Hematopoietic multipotent progenitor cell treated with erythropoietin and hydrocortisone succinate and interleukin-3 and kit ligand, for 6 days (in vitro differentiated cells): ENCODE results near the gene FUS.
A peak's percentile ranks its signal among the peaks of the same experiment; 100 is the strongest.
"Not testable (repeated sequence)": the region's sequence is repeated elsewhere in the genome, so short reads cannot be mapped to it uniquely, and the experiment has no call there.

Experiments used
- DNase-seq: peaks from one replicate; pipeline ENCODE4 v3.0.0-alpha.2; 2015

The FUS gene

DNA sequence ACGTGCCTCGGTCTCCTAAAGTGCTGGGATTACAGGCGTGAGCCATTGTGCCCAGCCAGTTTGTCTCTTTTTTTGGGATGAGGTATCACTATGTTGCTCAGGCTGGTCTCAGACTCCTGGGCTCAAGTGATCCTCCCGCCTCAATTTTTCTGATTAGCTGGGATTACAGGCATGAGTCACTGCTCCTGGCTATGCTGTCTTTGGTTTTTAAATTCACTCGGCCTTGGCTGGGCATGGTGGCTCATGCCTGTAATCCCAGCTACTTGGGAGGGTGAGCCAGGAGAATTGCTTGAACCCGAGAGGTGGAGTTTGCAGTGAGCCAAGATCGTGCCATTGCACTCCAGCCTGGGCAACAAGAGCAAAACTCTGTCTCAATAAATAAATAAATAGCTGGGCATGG is 35.5 kb upstream of the FUS start:
- DNase-seq = not testable (repeated sequence)

DNA sequence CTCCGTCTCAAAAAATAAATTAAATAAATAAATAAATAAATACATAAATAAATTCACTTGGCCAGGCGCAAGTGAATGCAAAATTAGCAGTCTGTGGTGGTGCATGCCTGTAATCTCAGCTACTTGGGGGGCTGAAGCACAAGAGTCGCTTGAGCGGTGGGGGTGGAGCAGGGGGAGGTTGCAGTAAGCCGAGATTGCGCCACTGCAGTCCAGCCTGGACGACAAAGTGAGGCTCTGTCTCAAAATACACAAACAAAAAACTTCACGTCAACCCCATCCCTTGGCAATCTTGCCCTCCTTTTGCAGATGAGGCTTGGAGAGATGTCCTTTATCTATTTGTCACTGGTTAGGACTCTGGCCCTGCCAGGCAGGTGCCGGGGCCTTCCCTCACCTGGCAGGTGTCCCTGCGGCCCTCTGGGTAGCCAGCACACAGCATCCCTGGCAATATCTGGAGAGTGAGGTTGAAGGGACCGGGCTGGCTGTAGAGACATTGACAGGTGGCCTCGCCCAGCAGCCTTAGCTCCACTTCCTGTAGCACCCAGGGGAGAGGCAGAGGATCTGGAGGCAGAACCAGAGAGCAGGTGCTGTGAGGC is 34.4 kb upstream of the FUS start:
- DNase-seq = no peak

DNA sequence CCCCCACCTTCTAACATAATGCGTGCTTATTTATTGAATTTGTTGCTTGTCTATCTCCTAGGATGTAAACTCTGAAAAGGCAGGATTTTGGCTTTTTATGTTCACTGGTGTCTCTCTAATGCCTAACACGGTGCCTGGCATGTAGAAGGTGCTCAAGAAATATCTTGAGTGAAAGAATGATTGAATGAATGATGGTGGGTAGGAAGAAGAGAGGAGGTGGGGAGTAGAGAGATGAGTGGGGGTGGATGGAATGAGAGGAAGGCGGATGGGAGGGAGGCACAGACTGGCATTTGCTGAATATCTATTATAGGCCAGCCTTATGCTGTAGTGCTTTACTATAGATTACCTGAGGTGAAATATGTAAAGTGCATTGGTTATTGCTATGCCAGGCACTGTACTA is 32.4 kb upstream of the FUS start:
- no peak for DNase-seq

DNA sequence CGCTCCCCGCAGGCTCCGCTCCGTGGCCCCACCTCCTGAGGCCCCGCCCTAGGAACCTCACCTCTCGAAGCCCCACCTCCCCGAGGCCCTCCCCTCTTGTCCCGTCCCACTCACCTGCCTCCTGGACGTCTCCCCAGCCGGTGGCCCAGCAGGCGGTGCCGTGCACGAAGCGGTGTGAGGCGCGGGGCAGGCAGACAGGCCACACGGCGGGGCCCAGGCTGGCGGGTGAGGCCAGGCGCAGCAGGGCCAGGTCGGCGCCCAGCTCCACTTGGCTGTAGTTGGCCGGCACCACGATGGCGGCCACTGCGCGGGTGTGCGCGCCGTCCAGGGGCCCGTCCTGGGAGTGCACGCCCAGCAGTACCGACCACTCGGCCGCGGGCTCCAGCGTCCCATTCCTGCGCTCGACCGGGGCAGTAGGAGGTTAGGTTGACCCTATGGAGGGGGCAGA is 31.6 kb upstream of the FUS start:
- no peak for DNase-seq

DNA sequence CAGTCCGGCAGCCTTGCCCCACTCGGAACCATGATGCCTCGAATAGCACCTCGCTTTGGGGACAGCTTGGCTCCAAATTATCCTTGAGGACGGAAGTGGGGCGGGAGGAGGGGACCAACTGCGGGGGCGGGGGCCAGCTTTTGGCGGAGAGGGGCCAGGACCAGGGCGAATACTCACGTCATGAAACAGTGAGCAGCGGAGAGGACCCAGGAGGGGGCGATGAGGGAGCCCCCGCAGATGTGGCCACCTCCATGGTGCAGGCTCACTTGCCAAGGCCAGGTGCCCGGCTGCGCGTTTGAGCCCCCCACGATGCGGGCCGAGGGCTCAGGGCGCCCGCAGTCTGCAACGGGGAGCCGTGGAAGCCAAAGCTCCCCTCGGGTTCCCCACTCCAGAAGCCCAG is 31.0 kb upstream of the FUS start:
- no peak for DNase-seq

DNA sequence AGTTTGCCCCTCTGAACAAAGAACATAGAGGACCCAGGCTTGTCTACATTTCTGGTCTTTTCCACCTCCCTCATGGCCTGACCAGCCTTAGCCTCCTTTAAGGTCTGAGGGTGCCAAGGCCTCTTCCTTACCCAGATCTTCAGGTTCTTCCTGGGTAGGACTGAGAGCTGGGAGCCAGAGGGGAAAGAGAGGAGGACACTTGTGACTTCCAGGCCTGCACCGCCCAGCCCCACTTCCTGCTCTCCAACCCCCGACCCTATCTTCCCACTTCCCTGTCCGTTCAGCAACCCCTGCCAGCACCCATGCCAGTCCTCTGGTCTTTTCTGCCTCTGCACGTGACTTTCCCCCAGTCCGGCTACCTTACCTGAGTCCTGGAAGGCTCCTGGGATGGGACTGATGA is 30.6 kb upstream of the FUS start:
- no peak for DNase-seq

DNA sequence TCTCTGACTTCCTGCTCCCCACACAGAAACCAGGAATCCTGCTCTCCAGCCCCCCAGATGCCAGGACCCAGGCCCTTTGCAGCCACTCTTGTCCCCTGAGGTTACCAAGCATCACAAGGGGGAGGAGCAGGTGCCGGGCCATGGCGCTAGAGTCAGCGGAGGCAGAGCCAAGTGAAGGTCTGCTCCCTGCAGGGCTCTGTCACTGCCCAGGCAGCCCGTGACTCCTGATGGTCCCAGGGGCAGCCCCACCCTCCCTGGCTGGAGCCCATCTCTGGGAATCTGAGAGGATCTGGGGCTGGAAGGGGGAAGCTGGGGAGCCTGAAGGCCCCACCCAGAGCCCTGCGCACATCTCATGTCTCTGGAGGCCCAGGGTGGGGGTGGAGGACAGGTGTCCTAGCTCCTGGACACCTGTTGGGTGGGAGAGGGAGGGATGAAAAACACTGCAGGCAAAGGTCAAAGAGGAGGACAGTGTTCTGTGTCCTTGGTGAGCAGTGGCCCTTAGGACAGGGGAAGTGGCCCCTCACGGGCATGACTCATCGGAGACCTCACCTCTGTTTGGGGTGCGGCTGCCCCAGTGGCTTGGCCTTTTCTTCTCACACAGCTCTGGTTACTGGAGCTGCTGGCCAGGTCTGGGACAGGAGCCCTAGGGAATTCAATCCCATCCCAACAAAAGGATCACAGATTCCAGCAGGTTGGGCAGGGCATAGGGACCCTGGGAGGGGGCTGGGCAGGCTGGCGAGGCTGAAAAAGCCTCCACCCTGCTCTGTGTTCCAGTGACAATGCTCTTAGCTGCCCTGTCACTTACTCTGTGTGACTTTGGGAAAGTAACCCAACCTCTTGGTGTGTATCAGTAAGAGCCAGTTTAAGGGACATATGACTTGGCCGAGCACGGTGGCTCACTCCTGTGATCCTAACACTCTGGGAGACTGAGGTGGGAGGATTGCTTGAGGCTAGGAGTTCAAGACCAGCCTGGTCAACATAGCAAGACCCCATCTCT is 29.7 kb upstream of the FUS start, which contains the start of gene PRSS36:
PRSS36 (minus strand) TSS at position 173 of the 997 bp plus-strand sequence; CDS start at position 142, 31 bp downstream.
- no peak for DNase-seq

DNA sequence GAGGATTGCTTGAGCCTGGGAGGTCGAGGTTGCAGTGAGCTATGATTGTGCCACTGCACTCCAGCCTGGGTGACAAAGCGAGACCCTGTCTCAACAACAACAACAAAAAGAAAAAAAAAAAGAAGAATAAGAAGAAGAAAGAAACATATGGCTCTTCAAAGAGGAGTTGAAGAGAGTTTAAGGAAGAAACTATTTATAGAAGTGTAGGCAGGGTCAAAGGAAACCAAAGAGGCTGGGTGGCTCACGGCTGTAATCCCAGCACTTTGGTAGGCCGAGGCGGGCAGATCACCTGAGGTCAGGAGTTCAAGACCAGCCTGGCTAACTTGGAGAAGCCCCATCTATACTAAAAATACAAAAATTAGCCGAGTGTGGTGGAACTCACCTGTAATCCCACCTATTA is 29.0 kb upstream of the FUS start:
- DNase-seq = not testable (repeated sequence)

DNA sequence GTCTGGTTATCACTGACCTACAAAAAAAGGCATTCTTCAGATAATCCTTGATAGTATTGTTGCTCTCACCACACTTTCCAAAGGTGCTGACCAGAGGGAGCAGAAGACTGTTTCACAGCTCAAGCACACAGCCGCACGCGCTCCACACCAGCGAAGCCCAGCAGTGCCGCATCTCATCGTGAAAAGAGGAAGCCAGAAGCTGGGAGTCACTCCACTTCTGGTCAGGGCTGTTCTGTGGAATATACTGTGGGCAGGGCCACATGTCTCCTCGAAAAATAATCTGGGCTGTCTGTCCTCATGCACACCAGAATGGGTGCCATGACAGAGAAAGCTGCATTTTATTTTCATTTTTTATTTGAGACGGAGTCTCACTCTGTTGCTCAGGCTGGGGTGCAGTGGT is 22.8 kb upstream of the FUS start:
- peak; percentile 64 for DNase-seq

DNA sequence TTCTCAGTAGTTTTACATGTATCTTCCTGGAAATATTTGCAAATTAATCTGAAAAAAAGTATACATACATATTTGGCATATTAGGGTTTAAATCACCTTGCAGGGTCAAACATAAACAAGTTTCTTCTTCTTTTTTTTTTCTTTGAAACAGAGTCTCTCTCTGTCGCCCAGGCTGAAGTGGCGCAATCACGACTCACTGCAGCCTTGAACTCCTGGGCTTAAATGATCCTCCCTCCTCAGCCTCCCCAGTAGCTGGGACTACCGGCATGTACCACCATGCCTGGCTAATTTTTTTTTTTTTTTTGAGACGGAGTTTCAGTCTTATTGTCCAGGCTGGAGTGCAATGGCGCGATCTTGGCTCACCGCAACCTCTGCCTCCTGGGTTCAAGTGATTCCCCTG is 12.6 kb upstream of the FUS start:
- no peak for DNase-seq

DNA sequence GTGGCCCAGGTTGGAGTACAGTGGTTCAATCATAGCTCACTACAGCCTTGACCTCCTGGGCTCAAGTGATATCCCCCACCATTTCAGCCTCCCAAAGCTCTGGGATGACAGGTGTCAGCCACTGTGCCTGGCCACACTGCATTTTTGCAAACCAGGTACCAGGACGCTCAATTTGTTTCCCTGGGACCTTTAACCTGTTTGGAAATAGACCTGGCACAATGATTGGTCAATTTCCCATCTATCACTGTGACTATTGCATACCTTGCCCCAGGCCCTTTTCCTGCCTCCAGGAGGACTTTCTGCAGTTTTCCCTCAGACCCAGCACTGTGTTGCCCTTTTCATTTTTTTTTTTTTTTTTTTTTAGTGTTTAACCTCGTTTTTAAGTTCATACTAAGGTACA is 11.1 kb upstream of the FUS start:
- DNase-seq = no peak

DNA sequence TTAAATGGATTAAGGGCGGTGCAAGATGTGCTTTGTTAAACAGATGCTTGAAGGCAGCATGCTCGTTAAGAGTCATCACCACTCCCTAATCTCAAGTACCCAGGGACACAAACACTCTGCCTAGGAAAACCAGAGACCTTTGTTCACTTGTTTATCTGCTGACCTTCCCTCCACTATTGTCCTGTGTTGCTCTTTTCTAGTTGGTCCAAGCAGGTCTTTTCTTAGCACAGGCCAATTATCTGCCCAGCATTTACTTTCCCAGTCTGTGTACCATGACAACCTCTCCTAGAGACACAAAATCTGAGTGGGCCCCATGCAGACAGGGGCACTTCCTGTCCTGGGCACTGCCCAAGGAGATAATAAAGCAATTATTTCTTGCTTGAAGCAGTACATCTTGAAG is 9.9 kb upstream of the FUS start:
- DNase-seq = peak; percentile 41

DNA sequence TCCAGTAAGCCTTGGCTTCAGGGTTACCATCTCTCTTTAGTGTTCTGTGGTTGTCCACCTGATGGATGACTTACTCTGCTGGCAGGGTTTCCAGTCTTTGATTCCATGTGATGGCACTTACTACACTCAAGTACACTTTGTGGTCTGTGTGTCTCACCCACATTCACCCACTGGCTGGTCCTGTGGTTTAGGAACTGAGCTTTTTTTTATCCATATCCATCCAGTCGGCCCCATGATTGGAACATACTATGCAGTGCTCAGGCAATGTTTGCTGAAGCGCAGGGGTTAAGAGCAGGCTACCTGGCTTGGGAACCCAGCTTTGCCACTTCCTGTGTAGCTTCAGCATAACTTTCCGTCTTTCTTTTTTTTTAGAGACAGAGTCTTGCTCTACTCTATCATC is 2.8 kb upstream of the FUS start:
- peak; percentile 67 for DNase-seq

DNA sequence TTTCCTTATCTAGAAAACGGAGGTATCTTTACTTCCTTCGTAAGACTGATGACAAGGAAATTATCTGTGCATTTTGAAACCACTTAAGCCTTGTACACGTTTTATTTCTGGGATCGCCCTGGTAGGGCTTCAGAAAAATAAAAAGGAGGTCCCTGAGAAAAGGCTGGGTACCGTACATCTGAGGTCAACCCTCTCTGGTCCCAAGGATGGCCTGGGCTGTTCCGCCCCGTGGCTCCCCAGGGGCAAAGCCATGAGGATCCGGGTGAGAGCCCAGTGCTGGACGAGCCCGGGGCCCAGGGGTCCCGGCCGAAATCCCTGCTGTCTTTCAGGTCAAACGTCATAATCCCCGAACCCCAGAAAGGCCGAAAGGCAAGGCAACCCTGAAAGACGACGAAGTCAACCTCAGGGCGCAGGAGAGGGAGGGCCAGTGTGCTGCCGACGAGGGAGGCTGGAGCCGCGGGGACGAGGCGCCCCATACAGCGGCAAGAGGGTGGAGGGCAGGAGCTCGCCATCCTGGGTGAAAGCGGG is 656 bp upstream of the FUS start:
- no peak for DNase-seq

DNA sequence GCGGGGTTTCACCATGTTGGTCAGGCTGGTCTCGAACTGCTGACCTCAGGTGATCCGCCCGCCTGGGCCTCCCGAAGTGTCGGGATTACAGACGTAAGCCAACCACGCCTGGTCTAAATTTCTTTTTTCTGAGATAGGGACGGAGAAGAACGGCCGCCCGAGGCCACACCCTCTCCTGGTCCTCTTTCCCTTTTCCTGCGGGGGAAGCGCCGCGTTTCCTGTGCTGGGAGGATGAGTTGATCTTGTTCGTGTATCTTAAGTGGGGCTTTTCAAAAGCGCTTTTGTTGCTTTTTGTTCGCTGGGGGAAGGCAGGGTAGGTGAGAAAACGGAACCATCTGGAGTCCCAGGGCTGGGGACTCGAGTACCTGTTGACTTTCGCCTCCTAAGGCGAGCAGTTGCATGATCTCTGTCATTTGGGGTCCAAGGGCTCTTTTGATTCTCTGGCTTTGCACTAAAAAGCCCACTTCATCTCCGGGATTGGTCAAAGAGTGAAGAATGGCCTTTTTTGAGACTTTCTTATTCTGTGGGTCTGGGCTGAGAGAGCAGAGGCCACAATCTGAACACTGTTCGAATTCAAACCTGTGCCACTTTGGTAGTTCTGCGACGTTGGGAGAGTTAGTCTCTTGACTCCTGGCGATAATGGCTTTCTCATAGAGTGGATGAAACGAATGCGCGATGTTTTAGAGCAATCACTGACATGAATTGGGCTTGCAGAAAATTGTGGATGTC is 1.3 kb downstream of the FUS start:
- DNase-seq = peak; percentile 66

DNA sequence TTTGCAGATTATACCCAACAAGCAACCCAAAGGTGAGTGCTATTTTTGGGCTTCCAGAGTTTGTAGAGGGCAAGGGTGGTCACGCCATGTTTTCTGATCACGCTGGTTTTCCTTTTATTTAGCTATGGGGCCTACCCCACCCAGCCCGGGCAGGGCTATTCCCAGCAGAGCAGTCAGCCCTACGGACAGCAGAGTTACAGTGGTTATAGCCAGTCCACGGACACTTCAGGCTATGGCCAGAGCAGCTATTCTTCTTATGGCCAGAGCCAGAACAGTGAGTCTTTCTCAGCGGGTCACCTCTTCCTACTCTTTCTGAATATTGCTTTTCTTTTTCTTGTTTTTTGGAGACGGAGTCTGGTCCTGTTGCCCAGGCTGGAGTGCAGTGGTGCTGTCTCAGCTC is 2.5 kb downstream of the FUS start:
- no peak for DNase-seq

DNA sequence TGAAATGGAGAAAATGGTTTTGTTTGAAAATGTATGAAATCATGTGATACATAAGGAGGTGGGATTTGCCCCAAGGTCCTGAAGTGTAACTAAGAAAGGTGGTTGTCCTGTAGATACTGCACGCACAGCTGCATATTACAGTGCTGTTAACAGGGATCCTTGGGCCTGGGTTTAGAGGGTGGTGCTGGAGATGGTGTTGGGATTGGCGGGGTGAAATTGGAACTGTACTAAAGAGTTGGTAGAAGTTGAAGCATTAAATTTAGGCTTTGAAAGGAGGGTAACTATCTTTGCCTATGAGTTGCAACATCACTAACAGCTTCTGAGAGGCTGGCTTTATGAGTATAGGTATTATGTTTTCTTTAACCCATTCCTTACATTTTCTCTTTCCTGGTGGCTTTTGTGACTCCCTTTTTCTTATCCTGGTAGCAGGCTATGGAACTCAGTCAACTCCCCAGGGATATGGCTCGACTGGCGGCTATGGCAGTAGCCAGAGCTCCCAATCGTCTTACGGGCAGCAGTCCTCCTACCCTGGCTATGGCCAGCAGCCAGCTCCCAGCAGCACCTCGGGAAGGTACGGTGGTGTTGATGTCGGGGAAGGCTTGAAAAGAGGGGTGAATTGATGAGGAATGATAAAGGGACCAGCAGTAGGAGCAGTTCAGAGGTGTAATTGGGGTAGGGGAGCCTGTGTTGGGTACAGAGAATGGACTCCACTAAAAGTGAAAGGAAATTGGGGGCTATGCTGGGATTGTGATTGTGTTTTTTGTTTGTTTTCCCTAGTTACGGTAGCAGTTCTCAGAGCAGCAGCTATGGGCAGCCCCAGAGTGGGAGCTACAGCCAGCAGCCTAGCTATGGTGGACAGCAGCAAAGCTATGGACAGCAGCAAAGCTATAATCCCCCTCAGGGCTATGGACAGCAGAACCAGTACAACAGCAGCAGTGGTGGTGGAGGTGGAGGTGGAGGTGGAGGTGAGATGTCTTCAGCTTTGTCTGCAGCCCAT is 3.8 kb downstream of the FUS start:
- DNase-seq = no peak

DNA sequence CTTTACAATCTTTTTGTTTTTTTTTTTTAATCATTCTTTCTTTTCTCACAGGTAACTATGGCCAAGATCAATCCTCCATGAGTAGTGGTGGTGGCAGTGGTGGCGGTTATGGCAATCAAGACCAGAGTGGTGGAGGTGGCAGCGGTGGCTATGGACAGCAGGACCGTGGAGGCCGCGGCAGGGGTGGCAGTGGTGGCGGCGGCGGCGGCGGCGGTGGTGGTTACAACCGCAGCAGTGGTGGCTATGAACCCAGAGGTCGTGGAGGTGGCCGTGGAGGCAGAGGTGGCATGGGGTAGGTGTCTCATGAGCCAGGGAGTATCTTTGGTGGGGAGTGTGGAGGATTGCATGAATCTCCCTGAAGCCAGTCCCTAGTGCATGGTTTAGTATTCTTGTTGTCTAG is 4.9 kb downstream of the FUS start:
- no peak for DNase-seq

DNA sequence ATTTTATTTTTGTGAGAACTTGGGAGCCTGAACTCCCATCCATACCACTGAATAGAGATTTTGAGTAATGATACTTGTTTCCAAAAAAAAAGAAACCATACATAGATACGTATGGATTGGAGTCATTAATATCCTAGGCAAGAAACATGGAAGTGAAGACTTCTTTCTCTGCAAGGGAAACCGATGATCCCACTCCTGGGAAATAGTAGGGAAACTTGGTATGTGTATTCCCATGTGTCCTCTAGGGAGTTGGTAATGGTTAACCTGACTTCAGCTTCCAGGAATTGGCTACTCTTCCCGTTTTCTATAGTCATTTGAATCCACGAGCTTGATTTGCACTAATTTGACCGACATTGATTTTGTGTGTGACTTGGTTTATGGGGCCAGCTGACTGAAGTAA is 5.4 kb downstream of the FUS start:
- DNase-seq = no peak

DNA sequence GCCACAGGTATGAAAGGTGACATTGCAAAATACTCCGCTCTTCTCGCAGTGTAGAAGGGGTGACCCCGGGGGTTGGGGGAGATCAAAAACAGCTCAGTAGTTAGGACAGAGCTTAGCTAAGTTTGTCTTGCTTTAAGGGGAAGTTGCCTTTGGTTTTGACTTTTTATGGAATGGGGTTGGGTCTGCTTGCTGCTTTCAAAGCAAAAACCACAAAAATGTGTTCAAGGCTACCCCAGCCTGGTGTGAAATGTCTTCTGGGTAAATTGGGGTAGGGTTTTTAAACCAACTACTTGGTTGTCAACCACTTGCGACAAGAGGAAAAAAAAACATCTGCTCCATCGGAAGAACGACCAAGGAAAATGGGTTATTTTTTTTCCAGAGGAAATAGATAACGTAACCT is 6.2 kb downstream of the FUS start:
- DNase-seq = no peak

DNA sequence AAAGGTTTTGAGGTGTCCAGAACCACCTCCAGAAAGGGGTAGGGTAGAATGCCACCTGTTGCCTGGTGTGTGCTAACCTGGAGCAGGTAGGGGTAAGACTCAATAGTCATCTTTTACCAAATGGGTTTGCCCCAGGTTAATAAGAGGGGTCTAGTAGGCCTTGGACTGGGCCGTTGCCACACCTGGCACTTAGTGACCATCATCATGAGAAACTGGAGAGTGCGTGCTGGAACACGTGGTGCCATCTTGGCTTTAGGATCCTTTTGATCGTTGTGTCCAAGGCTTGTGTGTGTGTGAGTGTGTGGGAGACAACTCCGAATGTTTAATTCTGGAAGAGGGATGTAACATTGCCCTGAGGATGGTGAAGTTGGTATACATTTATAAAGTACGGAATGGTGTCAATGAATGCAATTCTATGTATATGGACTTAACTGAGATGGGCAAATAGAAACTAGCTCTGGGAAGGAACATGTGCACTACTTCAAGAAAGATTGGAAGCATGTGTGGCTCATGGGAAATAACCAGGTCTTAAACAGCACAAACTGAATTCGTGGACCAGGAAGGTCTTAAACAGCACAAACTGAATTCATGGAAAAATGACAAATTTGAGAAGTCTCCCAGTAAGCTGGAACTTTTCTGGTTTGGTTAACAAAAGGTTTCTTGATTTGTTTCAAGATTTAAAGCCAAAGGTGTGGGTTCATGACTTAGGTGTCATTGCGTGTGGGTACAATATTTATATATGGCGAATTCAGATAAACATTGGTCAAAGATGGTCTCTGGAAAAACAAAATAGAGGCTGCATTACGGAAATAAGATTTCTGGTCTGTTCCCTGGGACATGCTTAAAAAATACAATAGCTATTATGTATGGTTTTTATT is 7.2 kb downstream of the FUS start:
- DNase-seq = no peak
